Measurements from ENCODE around the gene SPIN1. TPM values are rescaled to one million over a fixed set of nuclear protein-coding genes. Genes with fewer than 3 reads are reported as not detected.

SPIN1 gene
- total RNA-seq, 2 experiments from 2014 or later: 20.0 to 39.0 TPM

DNA sequence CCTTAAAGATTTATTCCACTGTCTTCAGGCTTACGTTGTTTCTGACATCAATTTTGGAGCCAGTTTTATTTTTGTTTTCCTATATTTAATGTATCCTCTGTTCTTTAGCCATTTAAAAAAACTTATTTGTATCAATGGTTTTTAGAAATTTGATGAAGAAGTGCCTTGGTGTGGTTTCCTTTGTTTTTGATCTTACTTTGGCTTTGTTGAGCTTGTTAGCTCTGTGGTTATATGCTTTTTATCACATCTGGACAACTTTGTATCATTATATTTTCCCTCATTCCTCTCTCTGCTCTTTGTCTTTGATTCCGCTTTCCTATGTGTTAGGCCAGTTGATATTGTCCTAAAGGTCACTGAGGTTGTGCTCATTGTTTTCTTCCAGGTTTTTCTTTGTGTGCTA lies 58.5 kb downstream of the SPIN1 start:
- peaks cover 5% of the 10 kb centered on the region; the same call in 1 of the 2 replicates for H3K79me2 ChIP-seq (ENCODE audit: insufficient read depth, low read depth, low read length)
- no peaks in the 10 kb centered on the region for H3K9me2 ChIP-seq (ENCODE audit: insufficient read depth, low read length)
- H3K27ac ChIP-seq (ENCODE audit: low read depth, low read length, poor library complexity, severe bottlenecking): no peak overlapping the region
- H4K20me1 ChIP-seq (ENCODE audit: insufficient read depth, low read length): no peaks in the 10 kb centered on the region
- peaks cover 8% of the 10 kb centered on the region for H3K4me1 ChIP-seq (ENCODE audit: insufficient read depth, low read length, poor library complexity, severe bottlenecking)
- H2AFZ ChIP-seq (ENCODE audit: low read length): no peak overlapping the region
- CTCF ChIA-PET (ENCODE audit: unreplicated experiment): no interaction called here
- BruUV-seq (replicated peaks): no TSS peak
- DNase-seq (ENCODE audit: low spot score): no peak
- H3K4me2 ChIP-seq (ENCODE audit: low read length): no peak overlapping the region
- POLR2A ChIA-PET: interaction anchor here (1.5 kb wide), 1 partner anchor 17 kb away, joined by 4 read pairs; no protein-coding TSS in a partner anchor
- H3K9me3 ChIP-seq (ENCODE audit: low read length): peaks cover 6% of the 10 kb centered on the region; the same call in 1 of the 2 replicates
- intact Hi-C loops (cut with micrococcal nuclease; ENCODE audit: unreplicated experiment): no loop called here
- no peak overlapping the region for H3K4me3 ChIP-seq (ENCODE audit: low read depth, low read length, poor library complexity, severe bottlenecking)
- H3K36me3 ChIP-seq (ENCODE audit: insufficient read depth, low read length): peaks cover 16% of the 10 kb centered on the region
- TF ChIP-seq, protein P1, sequence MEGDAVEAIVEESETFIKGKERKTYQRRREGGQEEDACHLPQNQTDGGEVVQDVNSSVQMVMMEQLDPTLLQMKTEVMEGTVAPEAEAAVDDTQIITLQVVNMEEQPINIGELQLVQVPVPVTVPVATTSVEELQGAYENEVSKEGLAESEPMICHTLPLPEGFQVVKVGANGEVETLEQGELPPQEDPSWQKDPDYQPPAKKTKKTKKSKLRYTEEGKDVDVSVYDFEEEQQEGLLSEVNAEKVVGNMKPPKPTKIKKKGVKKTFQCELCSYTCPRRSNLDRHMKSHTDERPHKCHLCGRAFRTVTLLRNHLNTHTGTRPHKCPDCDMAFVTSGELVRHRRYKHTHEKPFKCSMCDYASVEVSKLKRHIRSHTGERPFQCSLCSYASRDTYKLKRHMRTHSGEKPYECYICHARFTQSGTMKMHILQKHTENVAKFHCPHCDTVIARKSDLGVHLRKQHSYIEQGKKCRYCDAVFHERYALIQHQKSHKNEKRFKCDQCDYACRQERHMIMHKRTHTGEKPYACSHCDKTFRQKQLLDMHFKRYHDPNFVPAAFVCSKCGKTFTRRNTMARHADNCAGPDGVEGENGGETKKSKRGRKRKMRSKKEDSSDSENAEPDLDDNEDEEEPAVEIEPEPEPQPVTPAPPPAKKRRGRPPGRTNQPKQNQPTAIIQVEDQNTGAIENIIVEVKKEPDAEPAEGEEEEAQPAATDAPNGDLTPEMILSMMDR (conservative IDR thresholded peaks at IDR 0.05; ENCODE audit: low read length): no peak
- TF ChIP-seq EZH2phosphoT487 (IDR thresholded peaks at IDR 0.05; ENCODE audit: borderline replicate concordance, low read depth, low read length): no peak

DNA sequence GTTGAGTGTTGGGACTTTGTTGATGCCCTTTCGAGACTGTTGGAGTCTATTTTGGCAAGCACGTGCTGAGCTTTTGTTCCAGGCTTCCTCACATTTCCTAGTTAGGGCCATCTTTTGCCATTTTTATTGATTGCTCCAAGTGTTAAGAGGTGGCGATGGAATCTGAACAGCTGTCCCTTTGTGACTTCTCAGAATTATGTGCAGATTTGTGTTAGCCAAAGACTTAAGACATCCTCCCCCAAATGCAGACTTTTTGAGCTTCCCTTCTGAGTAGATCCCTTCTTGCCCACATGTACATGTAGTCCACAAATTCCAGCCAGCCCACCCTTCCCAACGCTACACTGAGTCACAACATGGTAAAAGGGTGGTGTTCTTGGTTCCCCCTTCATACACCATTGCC lies 59.2 kb downstream of the SPIN1 start:
- Histone ChIP-seq H3K36me3 (ENCODE audit: insufficient read depth, low read length) (peaks cover 16% of the 10 kb centered on the region), H3K4me3 (ENCODE audit: low read depth, low read length, poor library complexity, severe bottlenecking) (no peak overlapping the region), H3K27ac (ENCODE audit: low read depth, low read length, poor library complexity, severe bottlenecking) (no peak overlapping the region), H3K4me1 (ENCODE audit: insufficient read depth, low read length, poor library complexity, severe bottlenecking) (peaks cover 8% of the 10 kb centered on the region), H4K20me1 (ENCODE audit: insufficient read depth, low read length) (no peaks in the 10 kb centered on the region), H3K4me2 (ENCODE audit: low read length) (no peak overlapping the region), H3K79me2 (ENCODE audit: insufficient read depth, low read depth, low read length) (peaks cover 5% of the 10 kb centered on the region; the same call in 1 of the 2 replicates), H2AFZ (ENCODE audit: low read length) (no peak overlapping the region), H3K9me3 (ENCODE audit: low read length) (peaks cover 6% of the 10 kb centered on the region; the same call in 1 of the 2 replicates), H3K9me2 (ENCODE audit: insufficient read depth, low read length) (no peaks in the 10 kb centered on the region)
- ChIA-PET CTCF (ENCODE audit: unreplicated experiment) (no interaction called here), POLR2A (no interaction called here)
- intact Hi-C loops (cut with micrococcal nuclease; ENCODE audit: unreplicated experiment): no loop called here
- no peak for TF ChIP-seq EZH2phosphoT487 (IDR thresholded peaks at IDR 0.05; ENCODE audit: borderline replicate concordance, low read depth, low read length)
- TF ChIP-seq, protein P1 (conservative IDR thresholded peaks at IDR 0.05; ENCODE audit: low read length): no peak
- no TSS peak for BruUV-seq (replicated peaks)
- no peak for DNase-seq (ENCODE audit: low spot score)

DNA sequence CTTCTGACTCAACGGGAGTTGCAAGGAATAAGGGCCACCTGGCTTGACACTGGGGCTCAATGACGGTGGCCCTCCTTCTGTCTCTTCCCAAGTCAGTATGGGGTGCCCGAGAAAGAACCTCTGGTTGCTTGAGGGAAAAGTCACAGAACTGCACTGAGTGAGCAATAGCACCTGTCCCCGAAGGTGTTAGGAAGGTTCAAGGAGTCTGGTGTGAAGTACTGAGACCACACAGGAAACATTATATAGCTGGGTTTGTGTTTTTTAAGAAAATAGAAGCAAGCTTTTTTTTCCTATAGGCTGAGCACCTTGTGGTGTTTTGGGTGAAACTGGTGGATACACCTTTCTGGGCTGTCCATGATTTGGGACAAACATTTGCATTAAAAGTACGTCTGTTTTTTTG lies 62.9 kb downstream of the SPIN1 start:
- peaks cover 5% of the 10 kb centered on the region; the same call in 1 of the 2 replicates for H3K79me2 ChIP-seq (ENCODE audit: insufficient read depth, low read depth, low read length)
- CTCF ChIA-PET (ENCODE audit: unreplicated experiment): no interaction called here

More for the DNA sequence above, 62.9 kb downstream of the SPIN1 start:
- DNase-seq (ENCODE audit: low spot score): no peak
- H2AFZ ChIP-seq (ENCODE audit: low read length): no peak overlapping the region
- H3K4me1 ChIP-seq (ENCODE audit: insufficient read depth, low read length, poor library complexity, severe bottlenecking): peaks cover 8% of the 10 kb centered on the region
- no peaks in the 10 kb centered on the region for H3K9me2 ChIP-seq (ENCODE audit: insufficient read depth, low read length)
- BruUV-seq (replicated peaks): no TSS peak
- H4K20me1 ChIP-seq (ENCODE audit: insufficient read depth, low read length): no peaks in the 10 kb centered on the region
- POLR2A ChIA-PET: interaction anchor here (0.6 kb wide), 1 partner anchor 490 kb away, joined by 4 read pairs; no protein-coding TSS in a partner anchor
- TF ChIP-seq EZH2phosphoT487 (IDR thresholded peaks at IDR 0.05; ENCODE audit: borderline replicate concordance, low read depth, low read length): no peak
- TF ChIP-seq, protein P1 (conservative IDR thresholded peaks at IDR 0.05; ENCODE audit: low read length): no peak
- H3K4me2 ChIP-seq (ENCODE audit: low read length): no peak overlapping the region
- intact Hi-C loops (cut with micrococcal nuclease; ENCODE audit: unreplicated experiment): no loop called here
- peaks cover 13% of the 10 kb centered on the region for H3K36me3 ChIP-seq (ENCODE audit: insufficient read depth, low read length)
- H3K4me3 ChIP-seq (ENCODE audit: low read depth, low read length, poor library complexity, severe bottlenecking): no peak overlapping the region
- H3K9me3 ChIP-seq (ENCODE audit: low read length): peaks cover under 1% of the 10 kb centered on the region; the same call in 1 of the 2 replicates
- H3K27ac ChIP-seq (ENCODE audit: low read depth, low read length, poor library complexity, severe bottlenecking): no peak overlapping the region
